ENCODE data around the gene JMJD8. TPM values are rescaled to one million over a fixed set of nuclear protein-coding genes. Genes with fewer than 3 reads are reported as not detected.

Gene JMJD8
- total RNA-seq, 1 experiment from 2014 or later, result 121 TPM

DNA sequence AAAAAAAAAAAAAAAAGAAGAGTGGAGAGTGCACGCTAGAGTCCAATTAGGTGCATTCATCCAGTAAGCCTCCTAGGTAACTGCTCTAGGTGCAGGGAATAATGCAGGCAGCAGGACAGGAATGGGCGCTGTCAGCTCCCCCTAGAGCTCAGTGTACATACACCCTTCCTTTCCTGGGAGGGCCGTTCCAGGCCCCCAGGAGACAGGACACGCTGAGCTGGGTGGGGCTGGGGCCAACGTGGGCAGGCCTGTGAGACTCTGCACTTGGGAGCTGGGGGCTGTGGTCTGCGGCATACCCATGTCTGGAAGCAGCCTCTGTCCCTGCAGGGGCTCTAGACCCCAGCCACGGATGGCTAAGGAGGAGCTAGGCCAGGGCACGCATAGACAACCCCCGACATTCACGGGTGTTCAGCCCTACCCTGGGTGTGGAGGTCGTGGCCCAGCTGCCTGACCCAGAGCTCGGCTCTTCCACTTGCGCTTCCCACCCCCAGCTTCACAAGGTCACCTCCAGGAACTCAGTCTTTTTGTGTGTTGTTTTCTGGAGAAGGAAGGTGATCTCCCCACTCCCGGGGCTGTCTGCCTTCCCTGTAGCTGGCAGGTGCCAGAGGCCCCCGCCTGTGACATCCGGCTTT lies 35.8 kb upstream of the JMJD8 start:
- Histone ChIP-seq H3K27me3 (ENCODE audit: insufficient read depth, low read length) (no peaks in the 10 kb centered on the region), H3K9me2 (ENCODE audit: insufficient read depth) (no peaks in the 10 kb centered on the region), H3K36me3 (ENCODE audit: control insufficient read depth in 1 of 2, insufficient read depth in 2 of 2, low read length in 2 of 2) (no peaks in the 10 kb centered on the region), H3K79me2 (ENCODE audit: insufficient read depth, low read length) (peaks cover 25% of the 10 kb centered on the region), H3K27ac (ENCODE audit: low read depth, low read length) (peak overlapping the region; percentile 100), H3K4me1 (ENCODE audit: control insufficient read depth in 1 of 2, insufficient read depth in 2 of 2, low read length in 2 of 2) (peaks cover 29 to 65% of the 10 kb centered on the region in 2 experiments), H4K20me1 (ENCODE audit: insufficient read depth) (peaks cover 3% of the 10 kb centered on the region; the same call in 1 of the 2 replicates), H2AFZ (ENCODE audit: low read depth, low read length, poor library complexity, severe bottlenecking) (no peak overlapping the region), H3K9ac (ENCODE audit: low read length) (peak overlapping the region; percentile 98), H3K9me3 (ENCODE audit: control insufficient read depth in 1 of 2, insufficient read depth in 1 of 2, low read depth in 1 of 2, low read length in 2 of 2) (no peaks in the 10 kb centered on the region), H3K4me3 (replicated peaks in 1 of 2; ENCODE audit: low read depth in 1 of 2, low read length in 2 of 2) (peak overlapping the region; percentile 82 to 87), H3K4me2 (ENCODE audit: low read length) (peak overlapping the region; percentile 80)
- no peak for DNase-seq (ENCODE audit: low read depth, low spot score)
- ChIA-PET RAD21 (ENCODE audit: low non-redundant PET in 1 of 2, low total read pairs in 2 of 2, uncharacterized antibody in 2 of 2, unreplicated experiment in 2 of 2) (interaction anchor here in 1 of 2 experiments (1.1 kb wide), 1 partner anchor 65 kb away, joined by 3 read pairs; no protein-coding TSS in a partner anchor), POLR2A (interaction anchor here (0.6 to 1.4 kb wide), 7 partner anchors 8 to 614 kb away, joined by 3 to 7 read pairs (median 3); partner anchors contain the start of gene CIAO3), CTCF (interaction anchor here (0.6 to 2.6 kb wide), 10 partner anchors 8 to 328 kb away, joined by 3 to 11 read pairs (median 6); partner anchors contain the start of genes CHTF18, MSLN and RPUSD1)
- BruUV-seq (replicated peaks), result TSS peak; percentile 70
- peak; percentile 67 for TF ChIP-seq POLR2AphosphoS5 (IDR thresholded peaks at IDR 0.05; ENCODE audit: low read depth, low read length)
- peak in 2 of 3 experiments; percentile 44 to 56; a peak in 4 of 6 replicates for TF ChIP-seq CTCF (IDR thresholded peaks at IDR 0.05 in 2 of 3, conservative IDR thresholded peaks at IDR 0.05 in 1 of 3; ENCODE audit: borderline replicate concordance in 1 of 3, insufficient read depth in 1 of 3, low read depth in 2 of 3, low read length in 2 of 3)
- TF ChIP-seq FOSL1 (IDR thresholded peaks at IDR 0.05; ENCODE audit: low read depth), result no peak
- TF ChIP-seq EGR1 (IDR thresholded peaks at IDR 0.05; ENCODE audit: low read depth), result no peak
- intact Hi-C loops (cut with micrococcal nuclease), result no loop called here
- peak; percentile 47 for ATAC-seq

GRCh38 chr16:718922-719321 lies 34.8 kb upstream of the JMJD8 start:
- peaks cover 36 to 73% of the 10 kb centered on the region in 2 experiments for H3K4me1 ChIP-seq (ENCODE audit: control insufficient read depth in 1 of 2, insufficient read depth in 2 of 2, low read length in 2 of 2)
- POLR2A ChIA-PET, result interaction anchor here (0.6 to 0.7 kb wide), 3 partner anchors 14 to 58 kb away, joined by 3 read pairs; no protein-coding TSS in a partner anchor

More at GRCh38 chr16:718922-719321, 34.8 kb upstream of the JMJD8 start:
- DNase-seq (ENCODE audit: low read depth, low spot score) (no peak), ATAC-seq (no peak)
- no TSS peak for BruUV-seq (replicated peaks)
- Histone ChIP-seq H3K4me2 (ENCODE audit: low read length) (peak overlapping the region; percentile 80), H3K27me3 (ENCODE audit: insufficient read depth, low read length) (no peaks in the 10 kb centered on the region), H4K20me1 (ENCODE audit: insufficient read depth) (peaks cover 3% of the 10 kb centered on the region; the same call in 1 of the 2 replicates), H3K4me3 (replicated peaks in 1 of 2; ENCODE audit: low read depth in 1 of 2, low read length in 2 of 2) (0 out of 4 replicates have a peak overlapping the region, but pooled peaks of 1 of the 2 experiments have one; percentile 87), H3K9me2 (ENCODE audit: insufficient read depth) (no peaks in the 10 kb centered on the region), H3K36me3 (ENCODE audit: control insufficient read depth in 1 of 2, insufficient read depth in 2 of 2, low read length in 2 of 2) (no peaks in the 10 kb centered on the region), H3K9me3 (ENCODE audit: control insufficient read depth in 1 of 2, insufficient read depth in 1 of 2, low read depth in 1 of 2, low read length in 2 of 2) (no peaks in the 10 kb centered on the region), H3K27ac (ENCODE audit: low read depth, low read length) (peak overlapping the region; percentile 100), H3K9ac (ENCODE audit: low read length) (peak overlapping the region; percentile 98), H3K79me2 (ENCODE audit: insufficient read depth, low read length) (peaks cover 25% of the 10 kb centered on the region), H2AFZ (ENCODE audit: low read depth, low read length, poor library complexity, severe bottlenecking) (no peak overlapping the region)
- intact Hi-C loops (cut with micrococcal nuclease), result no loop called here
- TF ChIP-seq POLR2A (IDR thresholded peaks at IDR 0.05; ENCODE audit: borderline replicate concordance, extremely low read depth, insufficient read depth, insufficient read length) (peak; percentile 10), EZH2phosphoT487 (IDR thresholded peaks at IDR 0.05; ENCODE audit: borderline replicate concordance) (no peak), FOSL1 (IDR thresholded peaks at IDR 0.05; ENCODE audit: low read depth) (no peak)
- CTCF ChIA-PET, result interaction anchor here (1.4 to 1.8 kb wide), 3 partner anchors 9 to 70 kb away, joined by 4 to 9 read pairs (median 6); partner anchors contain the start of genes CHTF18 and RPUSD1
- RAD21 ChIA-PET (ENCODE audit: low non-redundant PET in 1 of 2, low total read pairs in 2 of 2, uncharacterized antibody in 2 of 2, unreplicated experiment in 2 of 2), result no interaction called here

Data from HCT116 (cell line).